Bronchial epithelial cell (primary cell): Measurements from ENCODE around the gene COX6A1. TPM values are rescaled to one million over a fixed set of nuclear protein-coding genes. Genes with fewer than 3 reads are reported as not detected.

Experiments
- DNase-seq: peaks from one replicate; pipeline ENCODE4 v3.0.0-alpha.2; 2010; ENCODE audit warnings: low read depth
- FAIRE-seq: peaks from 2 replicates; lab custom pipeline; 2011; peaks lifted over from hg19 to GRCh38; lab: Jason Lieb, UNC
- H3K27me3 ChIP-seq: 2 replicates; pipeline ENCODE4 v1.5.1; 2011; ENCODE audit warnings: low read length; ENCODE audit not compliant: control insufficient read depth, insufficient read depth
- H3K36me3 ChIP-seq: 2 replicates; pipeline ENCODE4 v1.5.1; 2011; ENCODE audit warnings: low read length; ENCODE audit not compliant: control insufficient read depth, insufficient read depth
- H3K4me3 ChIP-seq: 2 replicates; pipeline ENCODE4 v1.5.1; 2011; ENCODE audit warnings: mild to moderate bottlenecking, low read depth, low read length, control low read depth
- CTCF ChIP-seq: IDR thresholded peaks from 2 replicates; pipeline ENCODE4 v1.5.1; 2011; ENCODE audit warnings: mild to moderate bottlenecking, moderate library complexity, low read length, control low read depth, inconsistent platforms; ENCODE audit not compliant: insufficient read depth, severe bottlenecking
- total RNA-seq: library from RNA; depleted of rRNA; stranded (reverse); fragments of >200 nt; gene quantifications from 2 replicates; pipeline ENCODE4 v1.2.1, GENCODE V29; 2014

The COX6A1 gene
- total RNA-seq, 1 donor from 2014 or later, result 659 TPM

- Histone ChIP-seq H3K4me3 (no peak overlapping the region), H3K27me3 (no peaks in the 10 kb centered on the region), H3K36me3 (peaks cover 34% of the 10 kb centered on the region)
- FAIRE-seq (no peak), DNase-seq (no peak)
- TF ChIP-seq CTCF, result no peak
Observed at GRCh38 chr12:120460157-120460556, 22.2 kb downstream of the COX6A1 start.

- no peak for TF ChIP-seq CTCF
- Histone ChIP-seq H3K27me3 (no peaks in the 10 kb centered on the region), H3K36me3 (peaks cover 38% of the 10 kb centered on the region), H3K4me3 (no peak overlapping the region)
- FAIRE-seq (no peak), DNase-seq (no peak)
Observed at GRCh38 chr12:120462099-120462640, 24.3 kb downstream of the COX6A1 start.

GRCh38 chr12:120463712-120464111 lies 25.8 kb downstream of the COX6A1 start:
- peaks cover 34% of the 10 kb centered on the region for H3K36me3 ChIP-seq
- no peak for TF ChIP-seq CTCF
- no peak overlapping the region for H3K4me3 ChIP-seq
- FAIRE-seq (no peak), DNase-seq (no peak)
- no peaks in the 10 kb centered on the region for H3K27me3 ChIP-seq

- DNase-seq, result no peak
- no peak for FAIRE-seq
- H3K27me3 ChIP-seq, result no peaks in the 10 kb centered on the region
- H3K36me3 ChIP-seq, result peaks cover 26% of the 10 kb centered on the region
- no peak for TF ChIP-seq CTCF
- no peak overlapping the region for H3K4me3 ChIP-seq
Observed at GRCh38 chr12:120465756-120466155, 27.8 kb downstream of the COX6A1 start.

GRCh38 chr12:120466560-120467315 lies 28.8 kb downstream of the COX6A1 start:
- Histone ChIP-seq H3K36me3 (peaks cover 23% of the 10 kb centered on the region), H3K27me3 (no peaks in the 10 kb centered on the region), H3K4me3 (no peak overlapping the region)
- peak; percentile 37 for DNase-seq
- TF ChIP-seq CTCF, result peak; percentile 70
- FAIRE-seq, result no peak
